ENCODE data around the gene HOXC12.

Gene HOXC12

GRCh38 chr12:53992377-53992889, 37.7 kb downstream of the HOXC12 start:
- no peak for DNase-seq (ENCODE audit: extremely low spot score, insufficient read length, low read depth)
- FAIRE-seq, result no peak

- DNase-seq (ENCODE audit: extremely low spot score, insufficient read length, low read depth) (no peak), FAIRE-seq (no peak)
These were observed 38.7 kb downstream of the HOXC12 start for GRCh38 chr12:53993162-53994008.

GRCh38 chr12:53994009-53994263, 39.2 kb downstream of the HOXC12 start:
- no peak for FAIRE-seq
- no peak for DNase-seq (ENCODE audit: extremely low spot score, insufficient read length, low read depth)

- DNase-seq (ENCODE audit: extremely low spot score, insufficient read length, low read depth), result no peak
- no peak for FAIRE-seq
These were observed 39.7 kb downstream of the HOXC12 start for GRCh38 chr12:53994264-53995001.

GRCh38 chr12:53995002-53995377, 40.3 kb downstream of the HOXC12 start:
- FAIRE-seq, result no peak
- no peak for DNase-seq (ENCODE audit: extremely low spot score, insufficient read length, low read depth)

- DNase-seq (ENCODE audit: extremely low spot score, insufficient read length, low read depth), result no peak
- FAIRE-seq, result no peak
These were observed 40.9 kb downstream of the HOXC12 start for GRCh38 chr12:53995378-53996239.

GRCh38 chr12:53996240-53997203, 41.8 kb downstream of the HOXC12 start:
- FAIRE-seq (no peak), DNase-seq (ENCODE audit: extremely low spot score, insufficient read length, low read depth) (no peak)

- FAIRE-seq, result no peak
- no peak for DNase-seq (ENCODE audit: extremely low spot score, insufficient read length, low read depth)
These were observed 42.8 kb downstream of the HOXC12 start for GRCh38 chr12:53997204-53998109.

- no peak for DNase-seq (ENCODE audit: extremely low spot score, insufficient read length, low read depth)
- no peak for FAIRE-seq
These were observed 43.6 kb downstream of the HOXC12 start for GRCh38 chr12:53998110-53998899.

GRCh38 chr12:53998900-53999236, 44.2 kb downstream of the HOXC12 start:
- no peak for FAIRE-seq
- DNase-seq (ENCODE audit: extremely low spot score, insufficient read length, low read depth), result no peak

GRCh38 chr12:53999559-54000115, 44.9 kb downstream of the HOXC12 start:
- FAIRE-seq (no peak), DNase-seq (ENCODE audit: extremely low spot score, insufficient read length, low read depth) (no peak)

- no peak for DNase-seq (ENCODE audit: extremely low spot score, insufficient read length, low read depth)
- FAIRE-seq, result no peak
These were observed 45.7 kb downstream of the HOXC12 start, which contains the start of gene HOXC9 for GRCh38 chr12:54000116-54001114. TSS of gene HOXC9 (plus strand) at chr12:54000161. CDS start at chr12:54000189, 28 bp downstream.

GRCh38 chr12:54001283-54002187, 46.8 kb downstream of the HOXC12 start:
- FAIRE-seq, result no peak
- no peak for DNase-seq (ENCODE audit: extremely low spot score, insufficient read length, low read depth)

GRCh38 chr12:54002278-54002914, 47.7 kb downstream of the HOXC12 start:
- FAIRE-seq (no peak), DNase-seq (ENCODE audit: extremely low spot score, insufficient read length, low read depth) (no peak)

GRCh38 chr12:54002915-54003389, 48.2 kb downstream of the HOXC12 start:
- DNase-seq (ENCODE audit: extremely low spot score, insufficient read length, low read depth) (no peak), FAIRE-seq (no peak)
